Astrocyte of the cerebellum (primary cell): ENCODE data around the gene PARD3B.

Experiments
- DNase-seq: peaks from one replicate; pipeline ENCODE4 v3.0.0-alpha.2; 2011; ENCODE audit warnings: low read depth
- H3K4me3 ChIP-seq: 2 replicates; pipeline ENCODE4 v1.5.1; 2011; ENCODE audit warnings: mild to moderate bottlenecking, low read depth, low read length, moderate library complexity
- CTCF ChIP-seq: IDR thresholded peaks from 2 replicates; pipeline ENCODE4 v1.5.1; 2012; ENCODE audit warnings: low read length, low read depth, moderate library complexity, mild to moderate bottlenecking; ENCODE audit errors: missing control alignments
- in situ Hi-C: cut with HindIII; loops from 2 replicates; pipeline ENCODE4 v1.10.0; 2017; ENCODE audit warnings: low sequenced_read_pairs

The PARD3B gene

GRCh38 chr2:205245652-205246051, 700.4 kb downstream of the PARD3B start:
- no peak for DNase-seq
- TF ChIP-seq CTCF = no peak
- no peak overlapping the region for H3K4me3 ChIP-seq
- in situ Hi-C loops = no loop called here

- TF ChIP-seq CTCF = no peak
- in situ Hi-C loops = no loop called here
- no peak overlapping the region for H3K4me3 ChIP-seq
- DNase-seq = no peak
Measured at GRCh38 chr2:205259121-205259520, 713.8 kb downstream of the PARD3B start.

- TF ChIP-seq CTCF = no peak
- DNase-seq = no peak
- H3K4me3 ChIP-seq = no peak overlapping the region
- in situ Hi-C loops = no loop called here
Measured at GRCh38 chr2:205261516-205262020, 716.3 kb downstream of the PARD3B start.

GRCh38 chr2:205267323-205267722, 722.0 kb downstream of the PARD3B start:
- in situ Hi-C loops = no loop called here
- TF ChIP-seq CTCF = no peak
- no peak for DNase-seq
- no peak overlapping the region for H3K4me3 ChIP-seq

GRCh38 chr2:205270689-205271088, 725.4 kb downstream of the PARD3B start:
- no peak for DNase-seq
- no peak overlapping the region for H3K4me3 ChIP-seq
- in situ Hi-C loops = no loop called here
- no peak for TF ChIP-seq CTCF

- in situ Hi-C loops = no loop called here
Measured at GRCh38 chr2:205273148-205273547, 727.9 kb downstream of the PARD3B start.

More at GRCh38 chr2:205273148-205273547, 727.9 kb downstream of the PARD3B start:
- DNase-seq = no peak
- TF ChIP-seq CTCF = no peak
- no peak overlapping the region for H3K4me3 ChIP-seq
